Measurements from ENCODE around the gene CHRNA5. TPM values are rescaled to one million over a fixed set of nuclear protein-coding genes. Genes with fewer than 3 reads are reported as not detected.

The CHRNA5 gene
- polyA plus RNA-seq, 1 donor from 2014 or later = 6.8 TPM

GRCh38 chr15:78625606-78626280 lies 60.4 kb downstream of the CHRNA5 start:
- H3K9ac ChIP-seq (ENCODE audit: low read length) = no peak overlapping the region
- no peak overlapping the region for H2AFZ ChIP-seq (ENCODE audit: low read depth, low read length)
- H3K9me3 ChIP-seq (ENCODE audit: low read length) = no peaks in the 10 kb centered on the region
- H3K27me3 ChIP-seq (ENCODE audit: insufficient read depth, low read depth, low read length) = peaks cover 21% of the 10 kb centered on the region
- no peak overlapping the region for H3K4me2 ChIP-seq (ENCODE audit: low read length)
- no peaks in the 10 kb centered on the region for H3K9me2 ChIP-seq (ENCODE audit: insufficient read depth, low read length)
- TF ChIP-seq SMC3 (conservative IDR thresholded peaks at IDR 0.05; ENCODE audit: poor library complexity) (no peak), RAD21 (conservative IDR thresholded peaks at IDR 0.05) (no peak), EZH2 (IDR thresholded peaks at IDR 0.05; ENCODE audit: borderline replicate concordance, insufficient read depth, low read length, poor library complexity, severe bottlenecking) (no peak), EP300 (conservative IDR thresholded peaks at IDR 0.05; ENCODE audit: poor library complexity, severe bottlenecking) (no peak), REST (IDR thresholded peaks at IDR 0.05; ENCODE audit: borderline replicate concordance) (no peak), POLR2AphosphoS5 (IDR thresholded peaks at IDR 0.05) (no peak), MXI1 (conservative IDR thresholded peaks at IDR 0.05; ENCODE audit: poor library complexity, severe bottlenecking) (no peak), TAF1 (IDR thresholded peaks at IDR 0.05; ENCODE audit: low read depth) (no peak), CTCF (IDR thresholded peaks at IDR 0.05; ENCODE audit: poor library complexity, severe bottlenecking) (no peak)
- no peaks in the 10 kb centered on the region for H4K20me1 ChIP-seq (ENCODE audit: insufficient read depth)
- no peak overlapping the region for H3K27ac ChIP-seq (ENCODE audit: low read length)
- no peaks in the 10 kb centered on the region for H3K36me3 ChIP-seq (ENCODE audit: insufficient read depth, low read length)
- H3K79me2 ChIP-seq (replicated peaks; ENCODE audit: insufficient read depth, low read length) = no peaks in the 10 kb centered on the region
- no peaks in the 10 kb centered on the region for H3F3A ChIP-seq (ENCODE audit: insufficient read depth, low read length, poor library complexity, severe bottlenecking)
- no peak overlapping the region for H3K4me3 ChIP-seq (ENCODE audit: low read length)

GRCh38 chr15:78626381-78626995 lies 61.2 kb downstream of the CHRNA5 start:
- H2AFZ ChIP-seq (ENCODE audit: low read depth, low read length) = no peak overlapping the region
- H3K9me3 ChIP-seq (ENCODE audit: low read length) = no peaks in the 10 kb centered on the region
- TF ChIP-seq SMC3 (conservative IDR thresholded peaks at IDR 0.05; ENCODE audit: poor library complexity) (no peak), RAD21 (conservative IDR thresholded peaks at IDR 0.05) (no peak), MXI1 (conservative IDR thresholded peaks at IDR 0.05; ENCODE audit: poor library complexity, severe bottlenecking) (no peak), REST (IDR thresholded peaks at IDR 0.05; ENCODE audit: borderline replicate concordance) (no peak), EP300 (conservative IDR thresholded peaks at IDR 0.05; ENCODE audit: poor library complexity, severe bottlenecking) (no peak), POLR2AphosphoS5 (IDR thresholded peaks at IDR 0.05) (no peak), EZH2 (IDR thresholded peaks at IDR 0.05; ENCODE audit: borderline replicate concordance, insufficient read depth, low read length, poor library complexity, severe bottlenecking) (no peak), CTCF (IDR thresholded peaks at IDR 0.05; ENCODE audit: poor library complexity, severe bottlenecking) (no peak), TAF1 (IDR thresholded peaks at IDR 0.05; ENCODE audit: low read depth) (no peak)
- no peaks in the 10 kb centered on the region for H3K36me3 ChIP-seq (ENCODE audit: insufficient read depth, low read length)
- no peaks in the 10 kb centered on the region for H3F3A ChIP-seq (ENCODE audit: insufficient read depth, low read length, poor library complexity, severe bottlenecking)
- peaks cover 13% of the 10 kb centered on the region for H3K27me3 ChIP-seq (ENCODE audit: insufficient read depth, low read depth, low read length)
- no peak overlapping the region for H3K9ac ChIP-seq (ENCODE audit: low read length)
- H3K4me3 ChIP-seq (ENCODE audit: low read length) = no peak overlapping the region
- H3K4me2 ChIP-seq (ENCODE audit: low read length) = no peak overlapping the region
- H3K79me2 ChIP-seq (replicated peaks; ENCODE audit: insufficient read depth, low read length) = no peaks in the 10 kb centered on the region
- H3K9me2 ChIP-seq (ENCODE audit: insufficient read depth, low read length) = no peaks in the 10 kb centered on the region
- H4K20me1 ChIP-seq (ENCODE audit: insufficient read depth) = no peaks in the 10 kb centered on the region
- H3K27ac ChIP-seq (ENCODE audit: low read length) = no peak overlapping the region
